ENCODE measurements around the gene KCNJ5. TPM values are rescaled to one million over a fixed set of nuclear protein-coding genes. Genes with fewer than 3 reads are reported as not detected.
A peak's percentile ranks its signal among the peaks of the same experiment; 100 is the strongest.

KCNJ5 gene
- total RNA-seq, 1 experiment from 2014 or later: not detected

DNA sequence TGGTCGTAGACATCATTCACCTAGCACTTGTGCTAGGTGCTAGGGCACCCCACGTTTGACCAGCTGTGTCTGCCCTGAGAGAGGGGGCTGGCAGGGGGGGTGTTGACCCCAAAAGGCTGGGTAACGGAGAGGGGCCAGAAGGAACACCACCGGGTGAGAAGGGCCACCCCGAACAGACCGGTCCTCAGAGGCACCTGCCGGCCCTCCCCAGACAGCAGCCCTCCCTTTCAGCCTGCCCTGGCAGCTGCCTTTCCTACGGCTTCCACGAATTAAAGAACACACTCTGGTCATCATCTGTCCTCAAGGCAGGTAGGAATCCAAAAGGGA, 977 bp upstream of the KCNJ5 start:
- Mint-ChIP-seq H3K36me3 (ENCODE audit: insufficient read depth, unreplicated experiment) (no peaks in the 10 kb centered on the region), H3K4me1 (ENCODE audit: low read depth, unreplicated experiment) (no peaks in the 10 kb centered on the region), H3K27ac (ENCODE audit: unreplicated experiment) (no peak overlapping the region), H3K27me3 (ENCODE audit: insufficient read depth, unreplicated experiment) (peaks cover 20% of the 10 kb centered on the region), H3K4me3 (ENCODE audit: unreplicated experiment) (peak overlapping the region; percentile 76), H3K9me3 (ENCODE audit: unreplicated experiment) (no peaks in the 10 kb centered on the region)
- TF ChIP-seq, protein P1, sequence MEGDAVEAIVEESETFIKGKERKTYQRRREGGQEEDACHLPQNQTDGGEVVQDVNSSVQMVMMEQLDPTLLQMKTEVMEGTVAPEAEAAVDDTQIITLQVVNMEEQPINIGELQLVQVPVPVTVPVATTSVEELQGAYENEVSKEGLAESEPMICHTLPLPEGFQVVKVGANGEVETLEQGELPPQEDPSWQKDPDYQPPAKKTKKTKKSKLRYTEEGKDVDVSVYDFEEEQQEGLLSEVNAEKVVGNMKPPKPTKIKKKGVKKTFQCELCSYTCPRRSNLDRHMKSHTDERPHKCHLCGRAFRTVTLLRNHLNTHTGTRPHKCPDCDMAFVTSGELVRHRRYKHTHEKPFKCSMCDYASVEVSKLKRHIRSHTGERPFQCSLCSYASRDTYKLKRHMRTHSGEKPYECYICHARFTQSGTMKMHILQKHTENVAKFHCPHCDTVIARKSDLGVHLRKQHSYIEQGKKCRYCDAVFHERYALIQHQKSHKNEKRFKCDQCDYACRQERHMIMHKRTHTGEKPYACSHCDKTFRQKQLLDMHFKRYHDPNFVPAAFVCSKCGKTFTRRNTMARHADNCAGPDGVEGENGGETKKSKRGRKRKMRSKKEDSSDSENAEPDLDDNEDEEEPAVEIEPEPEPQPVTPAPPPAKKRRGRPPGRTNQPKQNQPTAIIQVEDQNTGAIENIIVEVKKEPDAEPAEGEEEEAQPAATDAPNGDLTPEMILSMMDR (IDR thresholded peaks at IDR 0.05; ENCODE audit: insufficient read depth in 1 of 2, low read depth in 1 of 2, low read length in 1 of 2, severe bottlenecking in 1 of 2, unreplicated experiment in 1 of 2): no peak
- Histone ChIP-seq H3K9me3 (no peaks in the 10 kb centered on the region), H3K4me1 (peaks cover 10% of the 10 kb centered on the region), H3K4me3 (ENCODE audit: low read depth, low read length) (peak overlapping the region; percentile 36), H3K36me3 (ENCODE audit: control insufficient read depth, insufficient read depth, low read length) (no peaks in the 10 kb centered on the region), H3K27me3 (replicated peaks; ENCODE audit: control insufficient read depth, insufficient read depth, low read length) (peaks cover 1% of the 10 kb centered on the region)
- CTCF ChIA-PET: interaction anchor here (1.0 to 4.1 kb wide), 6 partner anchors 9 to 67 kb away, joined by 3 to 33 read pairs (median 4); no protein-coding TSS in a partner anchor
- no TSS peak for BruUV-seq (replicated peaks)
- DNase-seq: no peak
- intact Hi-C loops (cut with micrococcal nuclease; ENCODE audit: unreplicated experiment): loop anchor here (1.0 kb wide), 1 partner anchor 15 kb away; no protein-coding TSS in a partner anchor
- POLR2A ChIA-PET: interaction anchor here (0.9 kb wide), 1 partner anchor 16 kb away, joined by 3 read pairs; no protein-coding TSS in a partner anchor

DNA sequence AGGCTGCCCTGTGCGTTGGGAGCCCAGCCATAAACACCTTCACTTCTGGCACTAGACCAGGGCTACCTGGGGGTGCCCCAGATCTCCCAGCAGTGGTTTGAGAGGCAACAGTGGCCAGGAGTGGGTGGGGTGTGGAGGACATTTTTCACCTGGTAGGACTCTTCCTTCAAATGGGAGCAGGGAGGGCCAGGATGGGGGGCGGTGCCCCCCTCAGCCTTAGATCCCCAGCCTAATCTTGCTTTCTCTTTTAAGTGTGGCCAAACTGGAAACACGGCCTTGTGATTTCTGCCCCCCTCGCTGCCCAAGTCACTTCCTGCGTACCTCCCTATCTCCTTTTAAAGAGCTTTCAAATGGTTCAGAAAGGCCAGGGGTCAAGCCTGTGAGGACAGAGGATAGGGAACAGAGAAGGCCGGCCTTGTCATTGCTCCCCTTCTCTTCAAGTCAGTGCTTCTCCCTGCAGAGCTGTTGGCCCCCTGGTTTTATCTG, 800 bp downstream of the KCNJ5 start:
- Histone ChIP-seq H3K9me3 (no peaks in the 10 kb centered on the region), H3K27me3 (replicated peaks; ENCODE audit: control insufficient read depth, insufficient read depth, low read length) (peaks cover 1% of the 10 kb centered on the region), H3K4me3 (ENCODE audit: low read depth, low read length) (no peak overlapping the region), H3K36me3 (ENCODE audit: control insufficient read depth, insufficient read depth, low read length) (no peaks in the 10 kb centered on the region), H3K4me1 (peaks cover 10% of the 10 kb centered on the region)
- TF ChIP-seq, protein P1 (IDR thresholded peaks at IDR 0.05; ENCODE audit: insufficient read depth in 1 of 2, low read depth in 1 of 2, low read length in 1 of 2, severe bottlenecking in 1 of 2, unreplicated experiment in 1 of 2): no peak
- no TSS peak for BruUV-seq (replicated peaks)
- no peak for DNase-seq
- Mint-ChIP-seq H3K36me3 (ENCODE audit: insufficient read depth, unreplicated experiment) (no peaks in the 10 kb centered on the region), H3K27ac (ENCODE audit: unreplicated experiment) (no peak overlapping the region), H3K4me1 (ENCODE audit: low read depth, unreplicated experiment) (no peaks in the 10 kb centered on the region), H3K4me3 (ENCODE audit: unreplicated experiment) (peak overlapping the region; percentile 76), H3K9me3 (ENCODE audit: unreplicated experiment) (no peaks in the 10 kb centered on the region), H3K27me3 (ENCODE audit: insufficient read depth, unreplicated experiment) (peaks cover 12% of the 10 kb centered on the region)
- ChIA-PET CTCF (interaction anchor here (0.9 to 4.1 kb wide), 5 partner anchors 8 to 65 kb away, joined by 3 to 33 read pairs (median 3); no protein-coding TSS in a partner anchor), POLR2A (no interaction called here)
- intact Hi-C loops (cut with micrococcal nuclease; ENCODE audit: unreplicated experiment): no loop called here

DNA sequence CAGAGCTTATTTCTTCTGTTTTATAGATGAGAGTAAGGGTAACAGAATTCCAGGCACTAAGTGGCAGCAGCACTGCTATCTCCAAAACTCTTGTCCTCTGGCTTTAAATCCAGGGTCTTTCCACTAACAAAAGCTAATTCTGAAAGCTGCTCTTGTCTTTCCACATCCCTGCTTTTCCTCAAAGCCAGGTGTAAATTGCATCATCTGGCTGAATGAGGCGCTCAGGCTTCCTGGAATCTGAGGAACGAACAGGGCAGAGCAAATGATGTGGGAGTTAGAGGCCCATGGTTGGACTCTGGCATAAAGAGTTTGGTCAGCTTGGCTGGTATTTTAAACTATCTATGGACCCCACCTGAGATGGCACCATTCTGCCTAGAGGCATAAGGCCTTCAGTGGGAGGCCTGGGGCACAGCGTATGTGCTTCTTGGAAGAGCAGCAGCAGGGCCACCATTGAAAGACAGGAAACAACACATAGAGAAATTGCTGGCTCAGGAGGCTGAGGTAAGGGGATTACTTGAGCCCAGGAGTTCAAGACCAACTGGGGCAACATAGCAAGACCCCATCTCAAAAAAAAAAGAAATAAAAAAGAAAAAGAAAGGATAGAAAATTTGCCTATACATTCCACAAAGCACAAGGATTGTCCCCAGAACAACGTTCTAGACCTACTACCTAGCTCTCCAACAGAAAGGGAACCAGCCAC, 1.9 kb downstream of the KCNJ5 start:
- no TSS peak for BruUV-seq (replicated peaks)
- H3K4me1 ChIP-seq: peaks cover 10% of the 10 kb centered on the region
- H3K9me3 ChIP-seq: no peaks in the 10 kb centered on the region
- no peak overlapping the region for H3K27ac Mint-ChIP-seq (ENCODE audit: unreplicated experiment)
- H3K36me3 ChIP-seq (ENCODE audit: control insufficient read depth, insufficient read depth, low read length): no peaks in the 10 kb centered on the region
- H3K27me3 ChIP-seq (replicated peaks; ENCODE audit: control insufficient read depth, insufficient read depth, low read length): peaks cover 1% of the 10 kb centered on the region
- H3K9me3 Mint-ChIP-seq (ENCODE audit: unreplicated experiment): no peaks in the 10 kb centered on the region
- no peak overlapping the region for H3K4me3 Mint-ChIP-seq (ENCODE audit: unreplicated experiment)
- TF ChIP-seq, protein P1 (IDR thresholded peaks at IDR 0.05; ENCODE audit: insufficient read depth in 1 of 2, low read depth in 1 of 2, low read length in 1 of 2, severe bottlenecking in 1 of 2, unreplicated experiment in 1 of 2): no peak
- H3K27me3 Mint-ChIP-seq (ENCODE audit: insufficient read depth, unreplicated experiment): peaks cover 11% of the 10 kb centered on the region
- ChIA-PET POLR2A (interaction anchor here (0.6 kb wide), 1 partner anchor 85 kb away, joined by 6 read pairs; no protein-coding TSS in a partner anchor), CTCF (interaction anchor here (0.9 to 4.1 kb wide), 5 partner anchors 9 to 64 kb away, joined by 3 to 33 read pairs (median 3); no protein-coding TSS in a partner anchor)
- no peak for DNase-seq
- no peak overlapping the region for H3K4me3 ChIP-seq (ENCODE audit: low read depth, low read length)
- H3K4me1 Mint-ChIP-seq (ENCODE audit: low read depth, unreplicated experiment): no peaks in the 10 kb centered on the region
- H3K36me3 Mint-ChIP-seq (ENCODE audit: insufficient read depth, unreplicated experiment): no peaks in the 10 kb centered on the region
- intact Hi-C loops (cut with micrococcal nuclease; ENCODE audit: unreplicated experiment): no loop called here
